ENCODE results near the gene IGSF21. TPM values are rescaled to one million over a fixed set of nuclear protein-coding genes. Genes with fewer than 3 reads are reported as not detected.

IGSF21 gene
- total RNA-seq, 1 donor from 2014 or later: 1.3 TPM

DNA sequence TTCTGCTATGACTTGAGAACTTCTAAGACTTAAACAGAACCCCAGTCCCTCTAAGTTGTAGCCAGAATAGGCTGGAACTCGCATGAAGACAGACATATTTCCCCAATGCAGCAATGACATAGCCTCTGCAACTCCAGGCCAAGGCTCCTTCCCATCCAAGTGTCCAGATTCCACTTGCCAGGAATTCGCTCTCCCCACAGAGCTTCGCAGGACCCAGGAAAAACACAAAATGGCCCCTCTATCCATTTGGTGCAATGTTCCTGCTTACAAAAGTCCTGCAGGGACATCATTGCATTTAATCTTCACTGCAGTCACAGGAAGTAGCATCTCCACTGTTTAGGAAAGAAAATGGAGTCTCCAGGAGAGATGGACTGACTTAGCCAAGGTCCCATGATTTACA lies 225.6 kb downstream of the IGSF21 start:
- H3K4me1 Mint-ChIP-seq (ENCODE audit: low read depth, unreplicated experiment): peaks cover 3% of the 10 kb centered on the region
- H3K27ac Mint-ChIP-seq (ENCODE audit: unreplicated experiment): no peak overlapping the region
- no peak for DNase-seq
- no peaks in the 10 kb centered on the region for H3K36me3 Mint-ChIP-seq (ENCODE audit: unreplicated experiment)
- TF ChIP-seq, protein P1, sequence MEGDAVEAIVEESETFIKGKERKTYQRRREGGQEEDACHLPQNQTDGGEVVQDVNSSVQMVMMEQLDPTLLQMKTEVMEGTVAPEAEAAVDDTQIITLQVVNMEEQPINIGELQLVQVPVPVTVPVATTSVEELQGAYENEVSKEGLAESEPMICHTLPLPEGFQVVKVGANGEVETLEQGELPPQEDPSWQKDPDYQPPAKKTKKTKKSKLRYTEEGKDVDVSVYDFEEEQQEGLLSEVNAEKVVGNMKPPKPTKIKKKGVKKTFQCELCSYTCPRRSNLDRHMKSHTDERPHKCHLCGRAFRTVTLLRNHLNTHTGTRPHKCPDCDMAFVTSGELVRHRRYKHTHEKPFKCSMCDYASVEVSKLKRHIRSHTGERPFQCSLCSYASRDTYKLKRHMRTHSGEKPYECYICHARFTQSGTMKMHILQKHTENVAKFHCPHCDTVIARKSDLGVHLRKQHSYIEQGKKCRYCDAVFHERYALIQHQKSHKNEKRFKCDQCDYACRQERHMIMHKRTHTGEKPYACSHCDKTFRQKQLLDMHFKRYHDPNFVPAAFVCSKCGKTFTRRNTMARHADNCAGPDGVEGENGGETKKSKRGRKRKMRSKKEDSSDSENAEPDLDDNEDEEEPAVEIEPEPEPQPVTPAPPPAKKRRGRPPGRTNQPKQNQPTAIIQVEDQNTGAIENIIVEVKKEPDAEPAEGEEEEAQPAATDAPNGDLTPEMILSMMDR (IDR thresholded peaks at IDR 0.05; ENCODE audit: partially characterized antibody, unreplicated experiment): no peak
- no peak overlapping the region for H3K4me3 Mint-ChIP-seq (ENCODE audit: unreplicated experiment)
- peaks cover 3% of the 10 kb centered on the region for H3K27me3 Mint-ChIP-seq (ENCODE audit: unreplicated experiment)
- peaks cover 3% of the 10 kb centered on the region for H3K9me3 Mint-ChIP-seq (ENCODE audit: unreplicated experiment)

DNA sequence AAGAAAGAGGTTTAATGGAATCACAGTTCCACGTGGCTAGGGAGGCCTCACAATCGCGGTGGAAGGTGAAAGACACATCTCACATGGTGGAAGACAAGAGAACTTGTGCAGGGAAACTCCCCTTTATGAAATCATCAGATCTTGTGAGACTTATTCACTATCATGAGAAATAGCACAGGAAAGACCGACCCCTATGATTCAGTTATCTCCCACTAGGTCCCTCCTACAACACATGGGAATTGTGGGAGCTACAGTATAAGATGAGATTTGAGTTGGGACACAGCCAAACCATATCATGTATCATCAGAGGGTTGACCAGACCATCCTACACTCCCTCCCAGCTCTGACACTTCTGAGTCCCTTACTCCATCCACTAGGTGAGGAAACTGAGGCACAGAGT lies 229.2 kb downstream of the IGSF21 start:
- Mint-ChIP-seq H3K4me1 (ENCODE audit: low read depth, unreplicated experiment) (peaks cover 3% of the 10 kb centered on the region), H3K4me3 (ENCODE audit: unreplicated experiment) (no peak overlapping the region), H3K27me3 (ENCODE audit: unreplicated experiment) (peaks cover 5% of the 10 kb centered on the region), H3K36me3 (ENCODE audit: unreplicated experiment) (no peaks in the 10 kb centered on the region), H3K9me3 (ENCODE audit: unreplicated experiment) (peaks cover 3% of the 10 kb centered on the region), H3K27ac (ENCODE audit: unreplicated experiment) (no peak overlapping the region)
- no peak for DNase-seq
- TF ChIP-seq, protein P1 (IDR thresholded peaks at IDR 0.05; ENCODE audit: partially characterized antibody, unreplicated experiment): no peak

DNA sequence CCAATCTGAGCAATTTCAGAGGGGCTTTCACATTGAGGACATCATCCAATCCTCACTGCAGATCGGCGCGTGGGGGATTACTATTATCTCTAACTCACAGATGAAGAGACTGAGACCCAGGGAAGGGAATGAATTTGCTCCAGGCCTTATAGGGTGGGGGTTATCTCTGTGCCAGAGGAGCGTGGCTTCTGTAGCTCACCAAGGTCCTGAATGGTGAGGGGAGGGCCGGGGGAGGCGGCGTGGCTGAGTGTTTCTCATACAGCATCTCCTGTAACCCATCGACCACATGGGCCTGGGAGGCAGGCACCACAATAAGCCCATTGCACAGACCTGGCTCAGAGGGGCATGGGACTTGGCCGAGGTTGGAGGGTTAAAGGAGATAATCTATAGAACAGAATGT lies 230.2 kb downstream of the IGSF21 start:
- no peaks in the 10 kb centered on the region for H3K36me3 Mint-ChIP-seq (ENCODE audit: unreplicated experiment)
- peaks cover 5% of the 10 kb centered on the region for H3K27me3 Mint-ChIP-seq (ENCODE audit: unreplicated experiment)
- no peak overlapping the region for H3K27ac Mint-ChIP-seq (ENCODE audit: unreplicated experiment)
- H3K4me1 Mint-ChIP-seq (ENCODE audit: low read depth, unreplicated experiment): peaks cover 3% of the 10 kb centered on the region
- no peak overlapping the region for H3K4me3 Mint-ChIP-seq (ENCODE audit: unreplicated experiment)
- H3K9me3 Mint-ChIP-seq (ENCODE audit: unreplicated experiment): peaks cover 3% of the 10 kb centered on the region
- TF ChIP-seq, protein P1 (IDR thresholded peaks at IDR 0.05; ENCODE audit: partially characterized antibody, unreplicated experiment): no peak
- no peak for DNase-seq

DNA sequence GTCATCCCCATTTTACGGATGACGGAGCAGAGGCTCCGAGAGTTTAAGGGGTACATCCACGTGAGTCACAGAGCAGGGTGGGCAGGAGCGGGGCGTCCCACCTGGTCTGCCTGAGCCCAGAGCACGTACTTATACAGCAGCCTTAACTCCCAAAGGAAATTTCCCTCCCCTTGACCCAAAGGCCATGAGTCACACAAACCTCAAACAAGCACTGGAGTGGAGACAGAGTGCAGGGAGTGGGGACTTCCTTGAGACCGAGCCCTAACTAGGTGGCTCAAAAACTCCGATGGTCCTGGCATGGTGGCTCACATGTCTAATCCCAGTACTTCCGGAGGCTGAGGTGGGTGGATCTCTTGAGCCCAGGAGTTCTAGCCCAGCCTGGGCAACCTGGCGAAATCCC lies 231.6 kb downstream of the IGSF21 start:
- Mint-ChIP-seq H3K9me3 (ENCODE audit: unreplicated experiment) (peaks cover 8% of the 10 kb centered on the region), H3K4me3 (ENCODE audit: unreplicated experiment) (no peak overlapping the region), H3K36me3 (ENCODE audit: unreplicated experiment) (peaks cover 6% of the 10 kb centered on the region), H3K27me3 (ENCODE audit: unreplicated experiment) (peaks cover 10% of the 10 kb centered on the region), H3K4me1 (ENCODE audit: low read depth, unreplicated experiment) (peaks cover 11% of the 10 kb centered on the region), H3K27ac (ENCODE audit: unreplicated experiment) (no peak overlapping the region)
- no peak for DNase-seq
- TF ChIP-seq, protein P1 (IDR thresholded peaks at IDR 0.05; ENCODE audit: partially characterized antibody, unreplicated experiment): no peak

DNA sequence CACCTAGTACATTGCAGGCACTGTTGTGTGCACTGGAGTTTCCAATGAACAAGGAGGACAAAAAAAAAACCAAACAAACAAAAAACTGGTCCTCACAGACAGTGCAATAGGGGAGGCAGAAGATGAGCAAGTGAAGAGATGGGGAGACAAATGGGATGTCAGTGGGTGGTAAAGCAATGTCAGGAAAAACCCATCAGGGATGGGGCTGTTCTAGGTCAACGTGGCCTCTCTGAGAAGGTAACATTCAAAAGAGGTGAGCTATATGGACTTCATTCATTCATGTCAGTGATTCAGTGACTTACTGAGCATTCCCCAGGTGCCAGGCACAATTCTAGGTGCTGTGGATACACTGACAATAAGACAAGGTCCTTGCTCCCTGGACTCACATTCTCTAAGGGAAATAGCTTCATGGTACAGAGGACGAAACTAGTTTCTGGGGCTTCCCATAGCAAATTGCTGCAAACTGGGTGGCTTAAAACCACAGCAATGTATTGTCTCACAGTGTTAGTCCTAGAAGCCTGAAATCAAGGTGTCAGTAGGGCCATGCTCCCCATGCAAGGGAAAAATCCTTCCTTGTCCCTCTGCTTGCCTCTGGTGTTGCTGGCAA lies 232.7 kb downstream of the IGSF21 start:
- no peak overlapping the region for H3K27ac Mint-ChIP-seq (ENCODE audit: unreplicated experiment)
- H3K4me3 Mint-ChIP-seq (ENCODE audit: unreplicated experiment): no peak overlapping the region
- peaks cover 6% of the 10 kb centered on the region for H3K36me3 Mint-ChIP-seq (ENCODE audit: unreplicated experiment)
- no peak for DNase-seq
- peaks cover 14% of the 10 kb centered on the region for H3K4me1 Mint-ChIP-seq (ENCODE audit: low read depth, unreplicated experiment)
- TF ChIP-seq, protein P1 (IDR thresholded peaks at IDR 0.05; ENCODE audit: partially characterized antibody, unreplicated experiment): no peak
- peaks cover 13% of the 10 kb centered on the region for H3K27me3 Mint-ChIP-seq (ENCODE audit: unreplicated experiment)
- peaks cover 12% of the 10 kb centered on the region for H3K9me3 Mint-ChIP-seq (ENCODE audit: unreplicated experiment)
